ENCODE data around the gene NALCN.

NALCN gene

GRCh38 chr13:101181076-101181685 is 235.1 kb downstream of the NALCN start:
- Histone ChIP-seq H3K4me3 (ENCODE audit: low read length) (no peak overlapping the region), H3K27ac (ENCODE audit: low read length) (no peak overlapping the region), H3K9ac (ENCODE audit: low read length) (no peak overlapping the region), H3K27me3 (ENCODE audit: low read depth, low read length) (no peaks in the 10 kb centered on the region), H4K20me1 (ENCODE audit: insufficient read depth, low read length) (no peaks in the 10 kb centered on the region), H2AFZ (ENCODE audit: low read depth, low read length) (no peak overlapping the region), H3K36me3 (replicated peaks; ENCODE audit: low read depth, low read length) (no peaks in the 10 kb centered on the region), H3K9me3 (ENCODE audit: insufficient read depth, low read length) (no peaks in the 10 kb centered on the region), H3K79me2 (ENCODE audit: low read length) (no peaks in the 10 kb centered on the region), H3K4me1 (ENCODE audit: low read length) (no peaks in the 10 kb centered on the region), H3K4me2 (ENCODE audit: low read length) (no peak overlapping the region)
- TF ChIP-seq CTCF (IDR thresholded peaks at IDR 0.05; ENCODE audit: low read depth, low read length) (no peak), EZH2phosphoT487 (IDR thresholded peaks at IDR 0.05; ENCODE audit: low read depth) (no peak)

- Histone ChIP-seq H3K9me3 (ENCODE audit: insufficient read depth, low read length) (no peaks in the 10 kb centered on the region), H3K4me1 (ENCODE audit: low read length) (no peaks in the 10 kb centered on the region), H3K27me3 (ENCODE audit: low read depth, low read length) (no peaks in the 10 kb centered on the region), H4K20me1 (ENCODE audit: insufficient read depth, low read length) (no peaks in the 10 kb centered on the region), H3K27ac (ENCODE audit: low read length) (no peak overlapping the region), H3K36me3 (replicated peaks; ENCODE audit: low read depth, low read length) (no peaks in the 10 kb centered on the region), H3K4me2 (ENCODE audit: low read length) (no peak overlapping the region), H3K79me2 (ENCODE audit: low read length) (no peaks in the 10 kb centered on the region), H2AFZ (ENCODE audit: low read depth, low read length) (no peak overlapping the region), H3K4me3 (ENCODE audit: low read length) (no peak overlapping the region), H3K9ac (ENCODE audit: low read length) (no peak overlapping the region)
- no peak for TF ChIP-seq EZH2phosphoT487 (IDR thresholded peaks at IDR 0.05; ENCODE audit: low read depth)
- TF ChIP-seq CTCF (IDR thresholded peaks at IDR 0.05; ENCODE audit: low read depth, low read length), result no peak
Observed at GRCh38 chr13:101179021-101179420, 237.3 kb downstream of the NALCN start.

GRCh38 chr13:101178406-101178805 is 237.9 kb downstream of the NALCN start:
- H3K4me1 ChIP-seq (ENCODE audit: low read length), result no peaks in the 10 kb centered on the region
- H3K9me3 ChIP-seq (ENCODE audit: insufficient read depth, low read length), result no peaks in the 10 kb centered on the region
- no peak overlapping the region for H2AFZ ChIP-seq (ENCODE audit: low read depth, low read length)
- TF ChIP-seq CTCF (IDR thresholded peaks at IDR 0.05; ENCODE audit: low read depth, low read length), result no peak
- TF ChIP-seq EZH2phosphoT487 (IDR thresholded peaks at IDR 0.05; ENCODE audit: low read depth), result no peak
- no peaks in the 10 kb centered on the region for H3K27me3 ChIP-seq (ENCODE audit: low read depth, low read length)
- H3K27ac ChIP-seq (ENCODE audit: low read length), result no peak overlapping the region
- no peak overlapping the region for H3K4me2 ChIP-seq (ENCODE audit: low read length)
- H4K20me1 ChIP-seq (ENCODE audit: insufficient read depth, low read length), result no peaks in the 10 kb centered on the region
- H3K4me3 ChIP-seq (ENCODE audit: low read length), result no peak overlapping the region
- no peak overlapping the region for H3K9ac ChIP-seq (ENCODE audit: low read length)
- no peaks in the 10 kb centered on the region for H3K36me3 ChIP-seq (replicated peaks; ENCODE audit: low read depth, low read length)
- H3K79me2 ChIP-seq (ENCODE audit: low read length), result no peaks in the 10 kb centered on the region

GRCh38 chr13:101170306-101170705 is 246.0 kb downstream of the NALCN start:
- TF ChIP-seq CTCF (IDR thresholded peaks at IDR 0.05; ENCODE audit: low read depth, low read length), result no peak
- TF ChIP-seq EZH2phosphoT487 (IDR thresholded peaks at IDR 0.05; ENCODE audit: low read depth), result no peak

More at GRCh38 chr13:101170306-101170705, 246.0 kb downstream of the NALCN start:
- Histone ChIP-seq H3K79me2 (ENCODE audit: low read length) (no peaks in the 10 kb centered on the region), H3K4me1 (ENCODE audit: low read length) (no peaks in the 10 kb centered on the region), H3K4me3 (ENCODE audit: low read length) (no peak overlapping the region), H3K9ac (ENCODE audit: low read length) (no peak overlapping the region), H4K20me1 (ENCODE audit: insufficient read depth, low read length) (no peaks in the 10 kb centered on the region), H3K36me3 (replicated peaks; ENCODE audit: low read depth, low read length) (no peaks in the 10 kb centered on the region), H3K27ac (ENCODE audit: low read length) (no peak overlapping the region), H3K27me3 (ENCODE audit: low read depth, low read length) (no peaks in the 10 kb centered on the region; the same call in 1 of the 2 replicates), H3K4me2 (ENCODE audit: low read length) (no peak overlapping the region), H3K9me3 (ENCODE audit: insufficient read depth, low read length) (no peaks in the 10 kb centered on the region), H2AFZ (ENCODE audit: low read depth, low read length) (no peak overlapping the region)

Data from OCI-LY3 (cell line).